GM12878 (cell line): ENCODE results near the gene MAPKAP1. TPM values are rescaled to one million over a fixed set of nuclear protein-coding genes. Genes with fewer than 3 reads are reported as not detected.

Experiments used
- ATAC-seq: fragments of 200-7000 bp; cut with Tn5 transposase; 3 replicates; pipeline ENCODE4 v1.9.1; 2020; ENCODE audit warnings: mild to moderate bottlenecking, moderate library complexity
- BruUV-seq: library from RNA; stranded (reverse); fragments of 400-500 nt; replicated peaks from 2 replicates; lab custom pipeline; 2021; lab: Mats Ljungman, UMichigan
- CTCF ChIA-PET: fragments of 300-600 bp; sonication (Branson Sonifier 250); formaldehyde crosslinking; extraction: SDS; loops from one replicate; lab custom pipeline; 2021; ENCODE audit warnings: inconsistent platforms; lab: Yijun Ruan, JAX
- POLR2A ChIA-PET: fragments of 350-600 bp; formaldehyde crosslinking; extraction: SDS; loops from one replicate; lab custom pipeline; 2021; ENCODE audit warnings: inconsistent platforms; lab: Charles Lee
- RAD21 ChIA-PET: fragments of 300-600 bp; sonication (Branson Sonifier 250); formaldehyde crosslinking; loops from one replicate; lab custom pipeline; 2023; ENCODE audit warnings: antibody characterized with exemption; ENCODE audit not compliant: unreplicated experiment; lab: Charles Lee
- SMC1A ChIA-PET: fragments of 300-600 bp; sonication (Branson Sonifier 250); formaldehyde crosslinking; loops from one replicate; lab custom pipeline; 2023; ENCODE audit not compliant: unreplicated experiment, uncharacterized antibody; lab: Charles Lee
- DNase-seq: peaks from one replicate; pipeline ENCODE4 v3.0.0-alpha.2; 2011; ENCODE audit warnings: low read depth, low spot score
- FAIRE-seq: peaks from 3 replicates; lab custom pipeline; 2011; peaks lifted over from hg19 to GRCh38; lab: Jason Lieb, UNC
- H2AFZ ChIP-seq: 2 replicates; pipeline ENCODE4 v1.6.0; 2011; ENCODE audit warnings: low read depth, low read length, control low read depth; ENCODE audit not compliant: control insufficient read depth
- H3K27ac ChIP-seq: 2 replicates; pipeline ENCODE4 v1.5.1; 2011; ENCODE audit warnings: control low read depth; ENCODE audit not compliant: control insufficient read depth, insufficient read depth
- H3K27me3 ChIP-seq, 2 experiments: replicated peaks in 1 of 2; 2 replicates each; pipeline versions ENCODE4 v1.6.0 to v1.6.1; 2011; ENCODE audit warnings: low read length in 1 of 2; ENCODE audit not compliant: control insufficient read depth in 2 of 2, insufficient read depth in 2 of 2
- H3K36me3 ChIP-seq, 2 experiments: 2 replicates each; pipeline ENCODE4 v1.5.1; 2011; ENCODE audit warnings: low read length in 1 of 2; ENCODE audit not compliant: control insufficient read depth in 2 of 2, insufficient read depth in 2 of 2
- H3K4me1 ChIP-seq: 2 replicates; pipeline ENCODE4 v1.6.1; 2011; ENCODE audit warnings: mild to moderate bottlenecking, low read length, moderate library complexity, mixed read lengths; ENCODE audit not compliant: control insufficient read depth, insufficient read depth
- H3K4me2 ChIP-seq: 2 replicates; pipeline ENCODE4 v1.6.0; 2011; ENCODE audit warnings: control low read depth; ENCODE audit not compliant: control insufficient read depth, insufficient read depth
- H3K4me3 ChIP-seq: fragments of 200-600 bp; sonication (generic); 2 replicates; pipeline ENCODE4 v1.5.1; 2016
- H3K79me2 ChIP-seq: 2 replicates; pipeline ENCODE4 v1.6.0; 2011; ENCODE audit warnings: low read length; ENCODE audit not compliant: control insufficient read depth, insufficient read depth
- H3K9ac ChIP-seq: 2 replicates; pipeline ENCODE4 v1.8.0; 2011; ENCODE audit warnings: low read length, control low read depth, mixed read lengths; ENCODE audit not compliant: control insufficient read depth, insufficient read depth
- H3K9me3 ChIP-seq: replicated peaks from 3 replicates; pipeline ENCODE4 v1.5.1; 2011; ENCODE audit warnings: mild to moderate bottlenecking, low read length; ENCODE audit not compliant: control insufficient read depth, insufficient read depth
- H4K20me1 ChIP-seq: 2 replicates; pipeline ENCODE4 v1.6.0; 2011; ENCODE audit not compliant: control insufficient read depth, insufficient read depth
- GATAD2B ChIP-seq: fragments of 450-650 bp; conservative IDR thresholded peaks from 2 replicates; pipeline ENCODE4 v1.6.1; 2017; ENCODE audit warnings: low read depth, mild to moderate bottlenecking, moderate library complexity
- IKZF1 ChIP-seq: fragments of 450-650 bp; conservative IDR thresholded peaks from 2 replicates; pipeline ENCODE4 v1.6.1; 2017; ENCODE audit warnings: antibody characterized with exemption, mild to moderate bottlenecking
- NFIC ChIP-seq: IDR thresholded peaks from 2 replicates; pipeline ENCODE4 v1.6.1; 2012; ENCODE audit warnings: low read depth, mild to moderate bottlenecking, inconsistent platforms, low read length, moderate library complexity
- PML ChIP-seq: IDR thresholded peaks from 2 replicates; pipeline ENCODE4 v1.6.1; 2012; ENCODE audit warnings: low read length, inconsistent platforms
- SREBF1 ChIP-seq: IDR thresholded peaks from 2 replicates; pipeline ENCODE4 v1.6.1; 2012; ENCODE audit warnings: mild to moderate bottlenecking, low read length
- SRF ChIP-seq, 2 experiments: IDR thresholded peaks; 2 replicates each; pipeline ENCODE4 v1.6.1; 2011; ENCODE audit warnings: low read depth in 2 of 2, low read length in 2 of 2, mild to moderate bottlenecking in 1 of 2, moderate library complexity in 1 of 2
- YBX1 ChIP-seq: fragments of 450-650 bp; IDR thresholded peaks from 2 replicates; pipeline ENCODE4 v1.6.1; 2016; ENCODE audit warnings: antibody characterized with exemption
- WGBS: methylation state at CpG from one replicate; pipeline ENCODE4 v1.1.6; 2016; ENCODE audit warnings: low lambda C conversion rate; ENCODE audit not compliant: insufficient replicate concordance, insufficient coverage; ENCODE audit errors: missing lambda C conversion rate; 5-methylcytosine and 5-hydroxymethylcytosine counted together
- in situ Hi-C: fragments of 300-500 bp; cut with MboI; formaldehyde crosslinking; loops from 9 replicates; pipeline ENCODE4 v1.14.3; 2018; ENCODE audit warnings: mixed read lengths
- intact Hi-C: fragments of 100-400 bp; cut with micrococcal nuclease; formaldehyde crosslinking; loops from one replicate; pipeline ENCODE4 v1.14.2; 2022; ENCODE audit not compliant: unreplicated experiment
- polyA plus RNA-seq, 11 experiments: library from polyadenylated mRNA; depleted of rRNA in 4 of 11; unstranded in 6 of 11; stranded (reverse) in 5 of 11; fragments of >200 nt; fragmentation: Nextera tagmentation in 4 of 11; fragmentation: Illumina TruSeq in 1 of 11; extraction: Ambion mirVana in 4 of 11; extraction: Trizol in 1 of 11; gene quantifications; 1 replicate in 1 of 11; 2 replicates in 10 of 11; pipeline versions ENCODE4 v1.2.1 to v1.2.3, GENCODE V29; 2011 to 2016; ENCODE audit warnings: inconsistent platforms in 2 of 11, missing spikeins in 2 of 11, low read depth in 1 of 11
- total RNA-seq, 4 experiments: library from RNA; depleted of rRNA in 3 of 4; stranded (reverse); fragments of >200 nt in 3 of 4; fragmentation: Illumina TruSeq in 1 of 4; extraction: Trizol in 1 of 4; gene quantifications; 2 replicates each; pipeline versions ENCODE4 v1.2.1 to v1.2.3, GENCODE V29; 2013 to 2021
- TF ChIP-seq, protein P1 (sequence below): fragments of 450-650 bp; IDR thresholded peaks from 2 replicates; pipeline ENCODE4 v1.6.1; 2017; ENCODE audit warnings: mild to moderate bottlenecking, moderate library complexity
- TF ChIP-seq, protein P2 (sequence below): fragments of 450-650 bp; formaldehyde crosslinking; IDR thresholded peaks from 2 replicates; pipeline ENCODE4 v1.5.0; 2022; ENCODE audit warnings: mild to moderate bottlenecking, missing genetic modification characterization

Gene MAPKAP1
- total and polyA plus RNA-seq, 10 of the 15 experiments (the other 5 are each of a cell fraction or from before 2014, with no cell fraction given): 5.1 to 188 (median 105) TPM

GRCh38 chr9:125594223-125594610, 112.8 kb downstream of the MAPKAP1 start:
- H3K4me3 ChIP-seq: no peak overlapping the region
- RAD21 ChIA-PET: interaction anchor here (0.9 to 1.6 kb wide), 4 partner anchors 11 to 186 kb away, joined by 3 to 6 read pairs (median 4); no protein-coding TSS in a partner anchor
- FAIRE-seq: no peak
- TF ChIP-seq PML (no peak), NFIC (no peak), SREBF1 (no peak), GATAD2B (no peak), SRF (IDR thresholded peaks at IDR 0.05; ENCODE audit: low read depth in 2 of 2, low read length in 2 of 2) (no peak), IKZF1 (no peak), YBX1 (no peak)
- TF ChIP-seq, protein P1, sequence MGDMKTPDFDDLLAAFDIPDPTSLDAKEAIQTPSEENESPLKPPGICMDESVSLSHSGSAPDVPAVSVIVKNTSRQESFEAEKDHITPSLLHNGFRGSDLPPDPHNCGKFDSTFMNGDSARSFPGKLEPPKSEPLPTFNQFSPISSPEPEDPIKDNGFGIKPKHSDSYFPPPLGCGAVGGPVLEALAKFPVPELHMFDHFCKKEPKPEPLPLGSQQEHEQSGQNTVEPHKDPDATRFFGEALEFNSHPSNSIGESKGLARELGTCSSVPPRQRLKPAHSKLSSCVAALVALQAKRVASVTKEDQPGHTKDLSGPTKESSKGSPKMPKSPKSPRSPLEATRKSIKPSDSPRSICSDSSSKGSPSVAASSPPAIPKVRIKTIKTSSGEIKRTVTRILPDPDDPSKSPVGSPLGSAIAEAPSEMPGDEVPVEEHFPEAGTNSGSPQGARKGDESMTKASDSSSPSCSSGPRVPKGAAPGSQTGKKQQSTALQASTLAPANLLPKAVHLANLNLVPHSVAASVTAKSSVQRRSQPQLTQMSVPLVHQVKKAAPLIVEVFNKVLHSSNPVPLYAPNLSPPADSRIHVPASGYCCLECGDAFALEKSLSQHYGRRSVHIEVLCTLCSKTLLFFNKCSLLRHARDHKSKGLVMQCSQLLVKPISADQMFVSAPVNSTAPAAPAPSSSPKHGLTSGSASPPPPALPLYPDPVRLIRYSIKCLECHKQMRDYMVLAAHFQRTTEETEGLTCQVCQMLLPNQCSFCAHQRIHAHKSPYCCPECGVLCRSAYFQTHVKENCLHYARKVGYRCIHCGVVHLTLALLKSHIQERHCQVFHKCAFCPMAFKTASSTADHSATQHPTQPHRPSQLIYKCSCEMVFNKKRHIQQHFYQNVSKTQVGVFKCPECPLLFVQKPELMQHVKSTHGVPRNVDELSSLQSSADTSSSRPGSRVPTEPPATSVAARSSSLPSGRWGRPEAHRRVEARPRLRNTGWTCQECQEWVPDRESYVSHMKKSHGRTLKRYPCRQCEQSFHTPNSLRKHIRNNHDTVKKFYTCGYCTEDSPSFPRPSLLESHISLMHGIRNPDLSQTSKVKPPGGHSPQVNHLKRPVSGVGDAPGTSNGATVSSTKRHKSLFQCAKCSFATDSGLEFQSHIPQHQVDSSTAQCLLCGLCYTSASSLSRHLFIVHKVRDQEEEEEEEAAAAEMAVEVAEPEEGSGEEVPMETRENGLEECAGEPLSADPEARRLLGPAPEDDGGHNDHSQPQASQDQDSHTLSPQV: no peak
- TF ChIP-seq, protein P2, sequence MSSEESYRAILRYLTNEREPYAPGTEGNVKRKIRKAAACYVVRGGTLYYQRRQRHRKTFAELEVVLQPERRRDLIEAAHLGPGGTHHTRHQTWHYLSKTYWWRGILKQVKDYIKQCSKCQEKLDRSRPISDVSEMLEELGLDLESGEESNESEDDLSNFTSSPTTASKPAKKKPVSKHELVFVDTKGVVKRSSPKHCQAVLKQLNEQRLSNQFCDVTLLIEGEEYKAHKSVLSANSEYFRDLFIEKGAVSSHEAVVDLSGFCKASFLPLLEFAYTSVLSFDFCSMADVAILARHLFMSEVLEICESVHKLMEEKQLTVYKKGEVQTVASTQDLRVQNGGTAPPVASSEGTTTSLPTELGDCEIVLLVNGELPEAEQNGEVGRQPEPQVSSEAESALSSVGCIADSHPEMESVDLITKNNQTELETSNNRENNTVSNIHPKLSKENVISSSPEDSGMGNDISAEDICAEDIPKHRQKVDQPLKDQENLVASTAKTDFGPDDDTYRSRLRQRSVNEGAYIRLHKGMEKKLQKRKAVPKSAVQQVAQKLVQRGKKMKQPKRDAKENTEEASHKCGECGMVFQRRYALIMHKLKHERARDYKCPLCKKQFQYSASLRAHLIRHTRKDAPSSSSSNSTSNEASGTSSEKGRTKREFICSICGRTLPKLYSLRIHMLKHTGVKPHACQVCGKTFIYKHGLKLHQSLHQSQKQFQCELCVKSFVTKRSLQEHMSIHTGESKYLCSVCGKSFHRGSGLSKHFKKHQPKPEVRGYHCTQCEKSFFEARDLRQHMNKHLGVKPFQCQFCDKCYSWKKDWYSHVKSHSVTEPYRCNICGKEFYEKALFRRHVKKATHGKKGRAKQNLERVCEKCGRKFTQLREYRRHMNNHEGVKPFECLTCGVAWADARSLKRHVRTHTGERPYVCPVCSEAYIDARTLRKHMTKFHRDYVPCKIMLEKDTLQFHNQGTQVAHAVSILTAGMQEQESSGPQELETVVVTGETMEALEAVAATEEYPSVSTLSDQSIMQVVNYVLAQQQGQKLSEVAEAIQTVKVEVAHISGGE: no peak
- TF ChIP-seq, all 136 proteins: peak for 0
- ATAC-seq (no peak; the same call in 2 of the 3 replicates), DNase-seq (no peak)
- WGBS: 95% methylated on average over 3 of the region's 3 CpGs
- Histone ChIP-seq H3K9ac (no peak overlapping the region), H3K27ac (no peak overlapping the region), H3K36me3 (peaks cover 0 to 2% of the 10 kb centered on the region in 2 experiments; a peak in 2 of 4 replicates), H3K27me3 (no peaks in the 10 kb centered on the region), H3K9me3 (no peaks in the 10 kb centered on the region), H4K20me1 (no peaks in the 10 kb centered on the region), H3K79me2 (peaks cover 15% of the 10 kb centered on the region), H3K4me1 (no peaks in the 10 kb centered on the region), H3K4me2 (no peak overlapping the region), H2AFZ (no peak overlapping the region)
- in situ Hi-C loops: no loop called here
- BruUV-seq: no TSS peak
- ChIA-PET CTCF (interaction anchor here (0.9 to 2.5 kb wide), 5 partner anchors 10 to 37 kb away, joined by 3 to 6 read pairs (median 4); no protein-coding TSS in a partner anchor), POLR2A (interaction anchor here (0.6 kb wide), 1 partner anchor 369 kb away, joined by 3 read pairs; no protein-coding TSS in a partner anchor), SMC1A (interaction anchor here (0.8 to 3.4 kb wide), 8 partner anchors 9 to 33 kb away, joined by 3 to 24 read pairs (median 6); no protein-coding TSS in a partner anchor)
- intact Hi-C loops: no loop called here
